ENCODE data around the gene ZMYND11.
"Not testable (repeated sequence)": the region's sequence is repeated elsewhere in the genome, so short reads cannot be mapped to it uniquely, and the experiment has no call there.

- TF ChIP-seq CTCF, POLR2A (IDR thresholded peaks at IDR 0.05): not testable (repeated sequence)
Observed at GRCh38 chr10:265074-265440, 129.8 kb downstream of the ZMYND11 start.

All from Peyer's patch (tissue), 4 donors.